HCT116 (cell line): ENCODE data around the gene CACNB3. TPM values are rescaled to one million over a fixed set of nuclear protein-coding genes. Genes with fewer than 3 reads are reported as not detected.
A peak's percentile ranks its signal among the peaks of the same experiment; 100 is the strongest.

ENCODE experiments used
- ATAC-seq: fragments of 200-7000 bp; cut with Tn5 transposase; 2 replicates; pipeline ENCODE4 v1.9.1; 2020; ENCODE audit warnings: mild to moderate bottlenecking, moderate library complexity
- BruUV-seq: library from RNA; stranded (reverse); fragments of 400-500 nt; replicated peaks from 2 replicates; lab custom pipeline; 2021; lab: Mats Ljungman, UMichigan
- CTCF ChIA-PET: fragments of 300-600 bp; sonication (Branson Sonifier 250); formaldehyde crosslinking; loops from one replicate; lab custom pipeline; 2021; ENCODE audit warnings: antibody characterized with exemption; lab: Charles Lee
- POLR2A ChIA-PET: fragments of 300-600, 350-600 bp; sonication (Branson Sonifier 250); formaldehyde crosslinking; loops from one replicate; lab custom pipeline; 2021; ENCODE audit warnings: antibody characterized with exemption; lab: Charles Lee
- RAD21 ChIA-PET, 2 experiments: fragments of 300-600 bp; sonication (Branson Sonifier 250); formaldehyde crosslinking; loops; one replicate each; lab custom pipeline; 2023; ENCODE audit warnings: low total read pairs in 2 of 2; ENCODE audit not compliant: uncharacterized antibody in 2 of 2, unreplicated experiment in 2 of 2, low non-redundant PET in 1 of 2; lab: Charles Lee
- DNase-seq: peaks from one replicate; pipeline ENCODE4 v3.0.0-alpha.2; 2010; ENCODE audit warnings: low read depth, low spot score
- H2AFZ ChIP-seq: fragments of 200-600 bp; shearing (Covaris generic), sonication (generic); 2 replicates; pipeline ENCODE4 v1.6.1; 2017; ENCODE audit warnings: low read depth, mixed run types, mixed read lengths, antibody characterized with exemption, low read length; ENCODE audit not compliant: poor library complexity, severe bottlenecking
- H3K27ac ChIP-seq: 2 replicates; pipeline ENCODE4 v1.5.1; 2012; ENCODE audit warnings: low read depth, low read length
- H3K27me3 ChIP-seq: fragments of 200-600 bp; sonication (generic); 2 replicates; pipeline ENCODE4 v1.6.1; 2016; ENCODE audit warnings: mixed run types, low read length, mixed read lengths; ENCODE audit not compliant: insufficient read depth
- H3K36me3 ChIP-seq, 2 experiments: fragments of 200-500 bp in 1 of 2; fragments of 200-600 bp in 1 of 2; sonication (Bioruptor generic) in 1 of 2; sonication (generic) in 1 of 2; 2 replicates each; pipeline versions ENCODE4 v1.5.1 to v1.6.1; 2014 to 2016; ENCODE audit warnings: low read length in 2 of 2, inconsistent platforms in 1 of 2, mixed read lengths in 1 of 2, mixed run types in 1 of 2; ENCODE audit not compliant: insufficient read depth in 2 of 2, control insufficient read depth in 1 of 2
- H3K4me1 ChIP-seq, 2 experiments: fragments of 200-600 bp in 1 of 2; sonication (generic) in 1 of 2; 2 replicates each; pipeline versions ENCODE4 v1.5.1 to v1.6.1; 2012 to 2017; ENCODE audit warnings: low read length in 2 of 2, inconsistent platforms in 1 of 2, mild to moderate bottlenecking in 1 of 2, mixed read lengths in 1 of 2, mixed run types in 1 of 2, moderate library complexity in 1 of 2; ENCODE audit not compliant: insufficient read depth in 2 of 2, control insufficient read depth in 1 of 2
- H3K4me2 ChIP-seq: fragments of 200-600 bp; sonication (generic); 2 replicates; pipeline ENCODE4 v1.6.1; 2017; ENCODE audit warnings: mixed run types, low read length, mixed read lengths
- H3K4me3 ChIP-seq, 2 experiments: fragments of 200-600 bp in 1 of 2; sonication (generic) in 1 of 2; replicated peaks in 1 of 2; 2 replicates each; pipeline ENCODE4 v1.5.1; 2011 to 2016; ENCODE audit warnings: low read length in 2 of 2, control low read depth in 1 of 2, low read depth in 1 of 2, mild to moderate bottlenecking in 1 of 2, mixed read lengths in 1 of 2, mixed run types in 1 of 2
- H3K79me2 ChIP-seq: fragments of 200-600 bp; sonication (generic); 2 replicates; pipeline ENCODE4 v1.6.1; 2017; ENCODE audit warnings: mild to moderate bottlenecking, mixed run types, low read length, moderate library complexity, mixed read lengths; ENCODE audit not compliant: insufficient read depth
- H3K9ac ChIP-seq: fragments of 200-600 bp; sonication (generic); 2 replicates; pipeline ENCODE4 v1.6.1; 2016; ENCODE audit warnings: low read length, mixed read lengths
- H3K9me2 ChIP-seq: fragments of 200-600 bp; sonication (generic), shearing (Covaris generic); 2 replicates; pipeline ENCODE4 v1.6.1; 2017; ENCODE audit warnings: mixed run types, mild to moderate bottlenecking, moderate library complexity; ENCODE audit not compliant: insufficient read depth
- H3K9me3 ChIP-seq, 2 experiments: fragments of 200-500 bp in 1 of 2; fragments of 200-600 bp in 1 of 2; sonication (Bioruptor generic) in 1 of 2; sonication (generic) in 1 of 2; 2 replicates each; pipeline ENCODE4 v1.6.1; 2014 to 2017; ENCODE audit warnings: low read length in 2 of 2, mixed read lengths in 2 of 2, inconsistent platforms in 1 of 2, low read depth in 1 of 2, mild to moderate bottlenecking in 1 of 2, mixed run types in 1 of 2, moderate library complexity in 1 of 2; ENCODE audit not compliant: control insufficient read depth in 1 of 2, insufficient read depth in 1 of 2
- H4K20me1 ChIP-seq: fragments of 200-600 bp; sonication (generic), shearing (Covaris generic); 2 replicates; pipeline ENCODE4 v1.6.1; 2017; ENCODE audit warnings: mixed run types, mild to moderate bottlenecking, moderate library complexity; ENCODE audit not compliant: insufficient read depth
- ATF3 ChIP-seq: IDR thresholded peaks from 2 replicates; pipeline ENCODE4 v1.6.1; 2012
- CBX3 ChIP-seq: IDR thresholded peaks from 2 replicates; pipeline ENCODE4 v1.6.1; 2012; ENCODE audit warnings: low read depth
- CEBPB ChIP-seq: IDR thresholded peaks from 2 replicates; pipeline ENCODE4 v1.6.1; 2012; ENCODE audit warnings: low read depth
- EGR1 ChIP-seq: IDR thresholded peaks from 2 replicates; pipeline ENCODE4 v1.6.1; 2012; ENCODE audit warnings: low read depth
- ELF1 ChIP-seq: IDR thresholded peaks from 2 replicates; pipeline ENCODE4 v1.6.1; 2012; ENCODE audit warnings: low read depth, borderline replicate concordance
- EZH2 ChIP-seq: fragments of 200-600 bp; sonication (generic); IDR thresholded peaks from 2 replicates; pipeline ENCODE4 v1.6.1; 2017; ENCODE audit warnings: antibody characterized with exemption, mixed run types
- EZH2phosphoT487 ChIP-seq: fragments of 200-600 bp; IDR thresholded peaks from 2 replicates; pipeline ENCODE4 v1.6.1; 2018; ENCODE audit warnings: antibody characterized with exemption, borderline replicate concordance
- FOSL1 ChIP-seq: IDR thresholded peaks from 2 replicates; pipeline ENCODE4 v1.6.1; 2012; ENCODE audit warnings: low read depth
- JUND ChIP-seq: IDR thresholded peaks from 2 replicates; pipeline ENCODE4 v1.6.1; 2012
- MAX ChIP-seq: IDR thresholded peaks from 2 replicates; pipeline ENCODE4 v1.6.1; 2012
- POLR2A ChIP-seq: IDR thresholded peaks from 2 replicates; pipeline ENCODE4 v1.7.0; 2011; ENCODE audit warnings: borderline replicate concordance; ENCODE audit not compliant: insufficient read depth, insufficient read length; ENCODE audit errors: extremely low read depth
- RAD21 ChIP-seq: IDR thresholded peaks from 2 replicates; pipeline ENCODE4 v1.6.1; 2012; ENCODE audit warnings: low read depth, mild to moderate bottlenecking
- SP1 ChIP-seq: IDR thresholded peaks from 2 replicates; pipeline ENCODE4 v1.6.1; 2012; ENCODE audit warnings: low read depth
- TCF7L2 ChIP-seq: IDR thresholded peaks from 2 replicates; pipeline ENCODE4 v1.7.0; 2011; ENCODE audit warnings: borderline replicate concordance, inconsistent platforms; ENCODE audit not compliant: insufficient read depth, insufficient read length; ENCODE audit errors: extremely low read depth
- ZBTB33 ChIP-seq: IDR thresholded peaks from 2 replicates; pipeline ENCODE4 v1.6.1; 2011; ENCODE audit warnings: mild to moderate bottlenecking, low read length, moderate library complexity; ENCODE audit not compliant: insufficient replicate concordance; ENCODE audit errors: extremely low read depth
- ZFX ChIP-seq: fragments of 450-650 bp; IDR thresholded peaks from 2 replicates; pipeline ENCODE4 v1.6.1; 2017
- ZNF274 ChIP-seq: fragments of 200-500 bp; sonication (Bioruptor generic); IDR thresholded peaks from 2 replicates; pipeline ENCODE4 v1.6.1; 2014; ENCODE audit warnings: mild to moderate bottlenecking, low read depth, low read length, inconsistent platforms
- intact Hi-C: fragments of 100-400 bp; cut with micrococcal nuclease; formaldehyde crosslinking; loops from 2 replicates; pipeline ENCODE4 v1.10.0; 2022
- total RNA-seq: library from RNA; stranded (reverse); gene quantifications from one replicate; pipeline ENCODE4 v1.2.1, GENCODE V29; 2021; ENCODE audit not compliant: unreplicated experiment

The CACNB3 gene
- total RNA-seq, 1 experiment from 2014 or later, result 22.0 TPM

- BruUV-seq, result no TSS peak
- H3K4me1 ChIP-seq, result peaks cover 18 to 39% of the 10 kb centered on the region in 2 experiments
- intact Hi-C loops, result no loop called here
- H3K4me2 ChIP-seq, result peak overlapping the region; percentile 55
- H3K4me3 ChIP-seq, result no peak overlapping the region
- H4K20me1 ChIP-seq, result no peaks in the 10 kb centered on the region
- no peaks in the 10 kb centered on the region for H3K27me3 ChIP-seq
- DNase-seq, result no peak
- ChIA-PET CTCF (interaction anchor here (1.0 to 1.3 kb wide), 2 partner anchors 41 to 58 kb away, joined by 3 to 6 read pairs; no protein-coding TSS in a partner anchor), POLR2A (no interaction called here), RAD21 (no interaction called here)
- H3K9ac ChIP-seq, result peak overlapping the region; percentile 16; the same call in 1 of the 2 replicates
- H3K9me2 ChIP-seq, result no peaks in the 10 kb centered on the region
- no peaks in the 10 kb centered on the region for H3K36me3 ChIP-seq
- H2AFZ ChIP-seq, result no peak overlapping the region
- H3K27ac ChIP-seq, result no peak overlapping the region
- no peak for ATAC-seq
- H3K9me3 ChIP-seq, result no peaks in the 10 kb centered on the region
- no peak for TF ChIP-seq TCF7L2
- TF ChIP-seq ZNF274, result no peak
- no peak for TF ChIP-seq ATF3
- TF ChIP-seq RAD21, result no peak
- no peak for TF ChIP-seq FOSL1
- no peak for TF ChIP-seq EZH2phosphoT487
- no peak for TF ChIP-seq CEBPB
- no peak for TF ChIP-seq SP1
- no peak for TF ChIP-seq MAX
- no peak for TF ChIP-seq JUND
- no peak for TF ChIP-seq ZFX
- H3K79me2 ChIP-seq, result no peaks in the 10 kb centered on the region
These were observed 6.7 kb upstream of the CACNB3 start for GRCh38 chr12:48811437-48812090.

GRCh38 chr12:48812389-48812788 lies 5.9 kb upstream of the CACNB3 start:
- Histone ChIP-seq H3K4me2 (no peak overlapping the region), H3K9me2 (no peaks in the 10 kb centered on the region), H3K4me3 (no peak overlapping the region), H3K27me3 (no peaks in the 10 kb centered on the region), H3K4me1 (peaks cover 18 to 41% of the 10 kb centered on the region in 2 experiments), H3K9ac (no peak overlapping the region), H3K79me2 (no peaks in the 10 kb centered on the region), H3K9me3 (no peaks in the 10 kb centered on the region), H4K20me1 (no peaks in the 10 kb centered on the region), H2AFZ (no peak overlapping the region), H3K27ac (no peak overlapping the region), H3K36me3 (no peaks in the 10 kb centered on the region)
- intact Hi-C loops, result no loop called here
- TF ChIP-seq JUND, result no peak
- TF ChIP-seq ELF1, result no peak
- TF ChIP-seq RAD21, result no peak
- no peak for TF ChIP-seq MAX
- TF ChIP-seq ATF3, result no peak
- TF ChIP-seq CBX3, result no peak
- TF ChIP-seq EZH2, result no peak
- no peak for TF ChIP-seq EGR1
- no peak for TF ChIP-seq SP1
- TF ChIP-seq FOSL1, result no peak
- no peak for TF ChIP-seq POLR2A
- TF ChIP-seq ZBTB33, result no peak
- TF ChIP-seq TCF7L2, result no peak
- no peak for DNase-seq
- RAD21 ChIA-PET, result no interaction called here
- CTCF ChIA-PET, result interaction anchor here (0.7 kb wide), 1 partner anchor 34 kb away, joined by 3 read pairs; no protein-coding TSS in a partner anchor
- POLR2A ChIA-PET, result no interaction called here
- BruUV-seq, result no TSS peak
- no peak for ATAC-seq
